Common myeloid progenitor, CD34-positive (primary cell): ENCODE results near the gene TFCP2.

Source experiments
- CTCF ChIA-PET: fragments of 350-600 bp; sonication (Branson Sonifier 250); formaldehyde crosslinking; loops from one replicate; lab custom pipeline; 2021; ENCODE audit warnings: antibody characterized with exemption; lab: Charles Lee
- POLR2A ChIA-PET: fragments of 350-600 bp; sonication (Branson Sonifier 250); formaldehyde crosslinking; loops from one replicate; lab custom pipeline; 2021; ENCODE audit warnings: antibody characterized with exemption; lab: Charles Lee
- DNase-seq, 3 donors: peaks; one replicate each; pipeline versions ENCODE4 v3.0.0 to v3.0.0-alpha.2; 2013
- H3K27ac ChIP-seq, 2 experiments: 1 replicate in 1 of 2; 2 replicates in 1 of 2; pipeline ENCODE4 v1.7.0; 2013; ENCODE audit warnings: inconsistent platforms in 2 of 2, low read length in 2 of 2, mild to moderate bottlenecking in 2 of 2, low read depth in 1 of 2, moderate library complexity in 1 of 2; ENCODE audit not compliant: severe bottlenecking in 2 of 2, insufficient read depth in 1 of 2, poor library complexity in 1 of 2
- H3K27me3 ChIP-seq, 5 experiments: replicated peaks in 2 of 5; 1 replicate in 3 of 5; 2 replicates in 2 of 5; pipeline versions ENCODE4 v1.6.1 to v1.7.0; 2013; ENCODE audit warnings: low read length in 4 of 5, mild to moderate bottlenecking in 2 of 5, moderate library complexity in 2 of 5, inconsistent platforms in 1 of 5; ENCODE audit not compliant: insufficient read depth in 5 of 5, control insufficient read depth in 4 of 5
- H3K36me3 ChIP-seq, 4 experiments: 1 replicate in 2 of 4; 2 replicates in 2 of 4; pipeline versions ENCODE4 v1.6.1 to v1.7.0; 2013; ENCODE audit warnings: low read length in 3 of 4, control low read depth in 1 of 4, mild to moderate bottlenecking in 1 of 4; ENCODE audit not compliant: control insufficient read depth in 4 of 4, insufficient read depth in 4 of 4
- H3K4me1 ChIP-seq, 4 experiments: 1 replicate in 3 of 4; 2 replicates in 1 of 4; pipeline versions ENCODE4 v1.6.1 to v1.7.1; 2013; ENCODE audit warnings: low read length in 3 of 4, mild to moderate bottlenecking in 3 of 4, control low read depth in 1 of 4, inconsistent platforms in 1 of 4, moderate library complexity in 1 of 4; ENCODE audit not compliant: control insufficient read depth in 4 of 4, insufficient read depth in 4 of 4; ENCODE audit errors: control extremely low read depth in 1 of 4
- H3K4me3 ChIP-seq, 7 experiments: 1 replicate in 4 of 7; 2 replicates in 3 of 7; pipeline versions ENCODE4 v1.5.1 to v1.7.0; 2013; ENCODE audit warnings: mild to moderate bottlenecking in 7 of 7, low read length in 6 of 7, moderate library complexity in 6 of 7, inconsistent platforms in 2 of 7, low read depth in 2 of 7, control low read depth in 1 of 7; ENCODE audit not compliant: insufficient read depth in 4 of 7, control insufficient read depth in 1 of 7; ENCODE audit errors: extremely low read depth in 1 of 7
- H3K9me3 ChIP-seq, 5 experiments: 1 replicate in 4 of 5; 2 replicates in 1 of 5; pipeline versions ENCODE4 v1.6.1 to v1.7.1; 2013; ENCODE audit warnings: low read length in 4 of 5, mild to moderate bottlenecking in 2 of 5, inconsistent platforms in 1 of 5, low read depth in 1 of 5, moderate library complexity in 1 of 5; ENCODE audit not compliant: control insufficient read depth in 4 of 5, insufficient read depth in 2 of 5; ENCODE audit errors: control extremely low read depth in 1 of 5
- WGBS: methylation state at CpG from one replicate; pipeline ENCODE4 v1.1.5; 2013; ENCODE audit not compliant: insufficient coverage; 5-methylcytosine and 5-hydroxymethylcytosine counted together

TFCP2 gene

DNA sequence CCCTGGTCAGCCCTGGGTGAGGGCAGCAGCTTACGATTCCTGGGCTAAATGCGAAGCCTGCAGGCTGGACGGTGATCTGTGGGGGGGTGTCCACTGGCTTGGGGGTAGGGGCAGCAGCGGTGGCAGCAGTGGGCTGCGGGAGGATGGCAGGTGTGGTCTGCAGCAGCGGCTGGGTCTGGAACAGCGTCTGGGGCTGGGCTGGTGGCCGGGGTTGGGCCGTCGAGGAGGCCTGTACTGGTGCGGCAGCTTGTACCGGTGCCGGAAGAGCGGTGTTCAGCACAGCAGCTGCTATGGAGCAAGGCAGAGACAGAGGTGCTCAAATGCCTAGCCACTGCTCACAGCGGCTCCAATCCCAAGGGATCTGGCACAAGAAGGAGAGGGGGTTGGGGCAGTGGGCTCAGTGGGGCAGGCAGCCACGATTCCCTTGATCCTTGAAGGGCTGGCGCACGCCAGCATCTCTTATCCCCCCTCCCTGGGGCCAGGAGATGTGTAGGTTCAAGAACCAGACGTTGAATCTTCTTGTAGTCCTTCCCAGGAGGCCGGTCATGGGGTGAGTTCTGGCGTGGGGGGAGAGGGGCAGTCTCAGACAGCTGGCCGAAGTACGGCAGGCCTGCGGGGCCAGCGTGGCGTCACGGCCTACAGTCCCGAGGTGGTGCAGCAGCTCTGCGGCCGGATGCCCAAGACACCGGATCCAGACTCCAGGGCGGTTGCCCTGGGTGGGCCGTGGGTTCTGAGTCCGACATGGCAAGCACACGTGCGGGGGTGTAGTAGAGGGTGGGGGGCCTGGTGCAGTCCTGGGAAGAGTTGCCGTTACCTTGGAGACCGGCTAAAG lies 25.0 kb upstream of the TFCP2 start:
- Histone ChIP-seq H3K4me1 (no peaks in the 10 kb centered on the region), H3K27ac (no peak overlapping the region), H3K9me3 (no peaks in the 10 kb centered on the region), H3K36me3 (peaks cover 0 to 1% (median 0%) of the 10 kb centered on the region in 4 experiments), H3K4me3 (no peak overlapping the region), H3K27me3 (no peaks in the 10 kb centered on the region)
- WGBS, result over 99% methylated on average over 30 of the region's 38 CpGs
- ChIA-PET CTCF (interaction anchor here (0.6 to 1.2 kb wide), 2 partner anchors 13 to 65 kb away, joined by 3 read pairs; no protein-coding TSS in a partner anchor), POLR2A (no interaction called here)
- no peak for DNase-seq

DNA sequence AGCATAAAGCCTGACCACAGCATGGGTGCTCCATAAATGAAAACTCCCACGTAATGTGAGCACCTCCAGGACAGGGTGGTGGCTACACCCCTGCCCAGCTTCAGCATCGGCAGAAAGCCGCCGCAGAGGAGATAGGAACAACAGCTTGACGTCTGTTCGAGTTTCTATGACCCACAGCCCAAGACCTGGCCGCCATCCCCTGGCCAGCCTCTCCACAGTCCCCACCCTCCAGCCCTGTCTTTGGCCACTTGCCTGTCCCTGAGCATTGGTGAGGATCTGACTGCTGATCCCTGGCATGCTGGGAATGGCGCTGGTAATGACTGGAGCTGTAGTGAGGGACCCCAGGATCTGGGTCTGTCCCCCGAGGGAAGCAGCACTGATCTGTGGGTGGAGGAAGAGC lies 23.6 kb upstream of the TFCP2 start:
- no peak for DNase-seq
- ChIA-PET POLR2A (no interaction called here), CTCF (interaction anchor here (0.8 to 2.0 kb wide), 2 partner anchors 12 to 22 kb away, joined by 3 to 5 read pairs; partner anchors contain the start of gene POU6F1)
- H3K4me3 ChIP-seq, result no peak overlapping the region
- no peaks in the 10 kb centered on the region for H3K4me1 ChIP-seq
- H3K9me3 ChIP-seq, result no peaks in the 10 kb centered on the region
- no peaks in the 10 kb centered on the region for H3K27me3 ChIP-seq
- WGBS, result 96% methylated on average over 9 of the region's 9 CpGs
- H3K36me3 ChIP-seq, result peaks cover 0 to 1% (median under 1%) of the 10 kb centered on the region in 4 experiments
- H3K27ac ChIP-seq, result no peak overlapping the region

DNA sequence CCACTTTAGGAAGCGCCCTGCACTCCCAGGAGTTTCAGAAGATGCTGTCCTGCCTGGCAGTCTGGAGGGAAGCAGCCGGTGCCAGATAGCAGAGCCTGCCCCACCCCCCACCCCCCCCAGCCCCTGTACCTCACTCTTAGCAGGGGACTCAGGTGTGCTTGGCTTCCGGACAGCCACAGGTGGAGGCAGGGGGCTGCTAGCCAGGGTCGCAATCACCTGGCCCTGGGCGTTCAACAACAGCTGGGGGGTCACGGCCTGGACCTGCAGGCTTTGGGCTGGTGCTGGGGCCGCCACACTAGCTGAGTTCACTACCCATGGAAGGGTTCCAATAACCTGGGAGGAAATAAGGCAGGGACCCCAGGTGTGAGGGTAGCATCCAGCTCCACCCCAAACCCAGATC lies 22.9 kb upstream of the TFCP2 start:
- 100% methylated on average over 4 of the region's 7 CpGs for WGBS
- no peak overlapping the region for H3K27ac ChIP-seq
- no peaks in the 10 kb centered on the region for H3K9me3 ChIP-seq
- H3K36me3 ChIP-seq, result peaks cover 0 to 3% (median under 1%) of the 10 kb centered on the region in 4 experiments
- ChIA-PET POLR2A (no interaction called here), CTCF (interaction anchor here (0.8 to 2.0 kb wide), 3 partner anchors 9 to 22 kb away, joined by 3 to 5 read pairs (median 3); partner anchors contain the start of gene POU6F1)
- DNase-seq, result no peak
- no peak overlapping the region for H3K4me3 ChIP-seq
- H3K27me3 ChIP-seq, result no peaks in the 10 kb centered on the region
- H3K4me1 ChIP-seq, result no peaks in the 10 kb centered on the region

DNA sequence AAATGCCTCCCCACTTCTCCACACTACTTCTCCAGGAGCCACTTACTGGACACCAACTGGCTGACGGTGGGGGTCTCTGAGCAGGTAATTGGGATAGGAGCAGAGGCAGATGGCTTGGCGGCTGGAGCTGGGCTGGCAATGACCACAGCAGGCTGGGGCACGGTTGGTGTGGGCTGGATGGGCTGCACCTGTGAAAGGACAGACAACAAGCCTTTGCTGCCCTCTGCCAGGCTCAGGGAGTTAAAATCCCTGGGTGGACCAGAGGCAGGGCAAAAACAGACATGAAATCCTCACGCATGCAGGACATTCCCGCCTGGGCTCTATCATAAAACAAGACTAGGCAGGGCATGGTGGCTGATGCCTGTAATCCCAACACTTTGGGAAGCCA lies 19.3 kb upstream of the TFCP2 start:
- H3K4me3 ChIP-seq, result no peak overlapping the region
- H3K36me3 ChIP-seq, result peaks cover 0 to 3% (median 1%) of the 10 kb centered on the region in 4 experiments
- H3K4me1 ChIP-seq, result peaks cover 0 to 2% (median 1%) of the 10 kb centered on the region in 4 experiments
- no peak for DNase-seq
- H3K27me3 ChIP-seq, result no peaks in the 10 kb centered on the region
- no peak overlapping the region for H3K27ac ChIP-seq
- POLR2A ChIA-PET, result no interaction called here
- CTCF ChIA-PET, result no interaction called here
- H3K9me3 ChIP-seq, result no peaks in the 10 kb centered on the region
- WGBS, result 93% methylated on average over 5 of the region's 5 CpGs

DNA sequence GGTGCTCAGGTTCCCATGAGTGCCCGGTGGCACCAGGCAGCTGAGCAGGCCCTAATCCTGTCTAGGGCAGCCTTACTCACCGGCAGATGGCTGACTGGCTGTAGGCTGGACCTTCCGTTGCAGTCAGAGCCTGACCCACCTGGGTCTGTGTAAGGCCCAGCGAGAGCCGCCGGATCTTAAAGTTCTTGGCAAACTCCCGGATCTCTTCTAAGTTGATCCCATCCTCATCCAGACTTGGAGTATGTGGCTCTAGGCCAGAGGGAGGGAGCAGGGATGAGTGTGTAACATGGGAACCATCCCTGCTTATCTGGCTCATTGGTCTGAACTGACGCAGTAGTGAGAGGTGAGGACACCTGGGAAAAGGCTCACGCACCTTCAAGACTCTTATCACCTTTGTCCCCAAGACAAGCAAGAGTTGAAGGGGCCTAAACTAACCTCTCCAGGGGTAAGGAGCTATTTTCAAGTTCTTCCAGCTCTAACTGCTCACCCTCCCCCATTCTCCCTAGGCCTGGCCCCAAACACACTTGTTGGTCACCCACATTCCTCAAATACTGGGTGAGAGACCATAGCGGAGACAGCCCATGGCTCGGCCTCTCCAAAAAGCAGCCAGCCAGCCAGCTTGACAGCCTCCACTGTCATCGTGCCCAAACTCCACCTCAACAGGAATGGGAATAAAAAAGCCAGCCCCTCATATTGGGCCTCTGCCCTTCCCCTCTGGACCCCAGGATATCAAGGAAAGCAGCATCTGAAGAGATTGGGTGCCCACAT lies 18.8 kb upstream of the TFCP2 start:
- Histone ChIP-seq H3K4me1 (peaks cover 2 to 8% (median 7%) of the 10 kb centered on the region in 4 experiments), H3K4me3 (no peak overlapping the region), H3K36me3 (peaks cover 0 to 3% (median 1%) of the 10 kb centered on the region in 4 experiments), H3K27ac (no peak overlapping the region), H3K9me3 (no peaks in the 10 kb centered on the region), H3K27me3 (no peaks in the 10 kb centered on the region)
- POLR2A ChIA-PET, result no interaction called here
- DNase-seq, result no peak
- CTCF ChIA-PET, result no interaction called here
- 98% methylated on average over 9 of the region's 12 CpGs for WGBS

DNA sequence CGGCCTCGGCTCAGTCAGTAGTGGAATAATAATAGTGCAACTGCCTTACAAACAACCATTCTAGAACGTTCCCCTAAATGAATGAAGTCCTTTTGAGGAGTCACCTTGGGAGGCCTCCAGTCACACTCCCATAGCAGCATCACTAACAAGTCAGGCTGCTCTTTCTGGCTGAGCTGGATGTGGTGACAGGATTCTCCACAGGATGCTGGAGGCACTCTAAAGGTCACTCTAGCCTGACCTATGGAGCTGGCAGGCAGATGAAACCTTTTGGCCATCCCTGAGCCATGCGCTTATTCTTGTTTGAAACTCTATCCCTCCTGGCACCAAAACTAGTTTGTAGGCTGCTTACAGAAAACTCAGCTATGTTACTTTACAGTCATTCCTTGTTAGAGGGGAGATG lies 17.9 kb upstream of the TFCP2 start:
- WGBS, result 100% methylated on average over 2 of the region's 4 CpGs
- H3K36me3 ChIP-seq, result peaks cover 0 to 3% (median 1%) of the 10 kb centered on the region in 4 experiments
- H3K9me3 ChIP-seq, result no peaks in the 10 kb centered on the region
- H3K4me3 ChIP-seq, result no peak overlapping the region
- DNase-seq, result no peak
- peaks cover 3 to 14% (median 12%) of the 10 kb centered on the region in 4 experiments for H3K4me1 ChIP-seq
- ChIA-PET CTCF (interaction anchor here (1.4 kb wide), 1 partner anchor 24 kb away, joined by 3 read pairs; no protein-coding TSS in a partner anchor), POLR2A (no interaction called here)
- no peaks in the 10 kb centered on the region for H3K27me3 ChIP-seq
- no peak overlapping the region for H3K27ac ChIP-seq
